Activated CD4-positive, alpha-beta T cell treated with anti-CD3 and anti-CD28 coated beads for 4 hours (primary cell): ENCODE results near the gene SRGAP1.
"Not testable (repeated sequence)": the region's sequence is repeated elsewhere in the genome, so short reads cannot be mapped to it uniquely, and the experiment has no call there.

ENCODE experiments used
- DNase-seq, 2 donors: peaks; one replicate each; pipeline ENCODE4 v3.0.0-alpha.2; 2020

SRGAP1 gene

DNA sequence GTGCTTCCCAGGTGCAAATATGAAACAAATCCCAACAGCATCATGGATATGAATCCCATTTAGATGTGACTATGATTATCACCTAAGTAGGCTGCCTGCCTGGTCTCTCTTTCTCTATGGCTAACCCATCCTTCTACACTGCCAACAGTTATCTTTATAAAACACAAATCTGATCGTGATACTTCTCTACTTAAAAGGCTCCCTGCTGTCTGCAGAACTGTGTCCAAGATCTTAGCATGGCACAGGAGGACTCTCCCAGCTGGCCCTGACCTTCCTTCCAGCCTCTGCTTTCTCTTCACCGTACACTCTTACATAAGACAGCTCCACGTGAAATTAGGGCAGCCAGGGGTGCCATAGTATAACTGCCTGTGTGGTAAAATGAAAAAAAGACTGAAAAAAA is 3.5 kb upstream of the SRGAP1 start:
- DNase-seq = no peak

- DNase-seq = no peak
Measured at GRCh38 chr12:63841571-63841970, 2.9 kb upstream of the SRGAP1 start.

DNA sequence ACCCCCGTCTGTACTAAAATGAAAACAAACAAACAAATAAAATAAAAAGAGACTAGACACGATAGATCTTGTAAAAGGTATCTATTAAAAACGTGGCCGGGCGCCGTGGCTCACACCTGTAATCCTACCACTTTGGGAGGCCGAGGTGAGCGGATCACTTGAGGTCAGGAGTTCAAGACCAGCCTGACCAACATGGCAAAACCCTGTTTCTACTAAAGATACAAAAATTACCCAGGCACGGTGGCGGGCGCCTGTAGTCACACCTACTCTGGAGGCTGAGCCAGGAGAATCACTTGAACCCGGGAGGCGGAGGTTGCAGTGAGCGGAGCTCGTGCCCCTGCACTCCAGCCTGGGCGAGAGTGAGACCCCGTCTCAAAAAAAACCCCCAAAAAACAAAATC is 1.8 kb upstream of the SRGAP1 start:
- DNase-seq = not testable (repeated sequence)

- no peak for DNase-seq
Measured at GRCh38 chr12:63843254-63843720, 1.2 kb upstream of the SRGAP1 start.

GRCh38 chr12:63843721-63844390 is 644 bp upstream of the SRGAP1 start:
- DNase-seq = peak; percentile 69

GRCh38 chr12:63845726-63846125 is 1.2 kb downstream of the SRGAP1 start:
- DNase-seq = no peak

GRCh38 chr12:63846238-63846967 is 1.9 kb downstream of the SRGAP1 start:
- no peak for DNase-seq

- DNase-seq = no peak
Measured at GRCh38 chr12:63848450-63848849, 4.0 kb downstream of the SRGAP1 start.

- no peak for DNase-seq
Measured at GRCh38 chr12:63849106-63849620, 4.7 kb downstream of the SRGAP1 start.

GRCh38 chr12:63849641-63850040 is 5.1 kb downstream of the SRGAP1 start:
- DNase-seq = no peak

- DNase-seq = no peak
Measured at GRCh38 chr12:63853978-63854377, 9.5 kb downstream of the SRGAP1 start.

GRCh38 chr12:63855299-63855698 is 10.8 kb downstream of the SRGAP1 start:
- DNase-seq = no peak

- DNase-seq = no peak
Measured at GRCh38 chr12:63857771-63858670, 13.5 kb downstream of the SRGAP1 start.

DNA sequence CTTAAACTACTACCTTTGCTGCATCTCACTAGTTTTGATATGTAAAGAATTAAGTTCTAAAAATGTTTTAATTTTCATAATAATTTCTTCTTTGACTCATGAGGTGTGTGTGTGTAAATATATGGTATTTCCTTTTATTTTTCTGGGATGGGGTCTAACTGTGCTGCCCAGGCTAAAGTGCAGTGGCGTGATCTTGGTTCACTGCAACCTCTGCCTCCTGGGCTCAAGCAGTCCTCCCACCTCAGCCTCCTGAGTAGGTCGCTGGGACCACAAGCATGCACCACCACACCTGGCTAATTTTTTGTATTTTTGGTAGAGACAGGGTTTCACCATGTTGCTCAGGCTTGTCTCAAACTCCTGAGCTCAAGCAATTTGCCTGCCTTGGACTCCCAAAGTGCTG is 15.4 kb downstream of the SRGAP1 start:
- not testable (repeated sequence) for DNase-seq

DNA sequence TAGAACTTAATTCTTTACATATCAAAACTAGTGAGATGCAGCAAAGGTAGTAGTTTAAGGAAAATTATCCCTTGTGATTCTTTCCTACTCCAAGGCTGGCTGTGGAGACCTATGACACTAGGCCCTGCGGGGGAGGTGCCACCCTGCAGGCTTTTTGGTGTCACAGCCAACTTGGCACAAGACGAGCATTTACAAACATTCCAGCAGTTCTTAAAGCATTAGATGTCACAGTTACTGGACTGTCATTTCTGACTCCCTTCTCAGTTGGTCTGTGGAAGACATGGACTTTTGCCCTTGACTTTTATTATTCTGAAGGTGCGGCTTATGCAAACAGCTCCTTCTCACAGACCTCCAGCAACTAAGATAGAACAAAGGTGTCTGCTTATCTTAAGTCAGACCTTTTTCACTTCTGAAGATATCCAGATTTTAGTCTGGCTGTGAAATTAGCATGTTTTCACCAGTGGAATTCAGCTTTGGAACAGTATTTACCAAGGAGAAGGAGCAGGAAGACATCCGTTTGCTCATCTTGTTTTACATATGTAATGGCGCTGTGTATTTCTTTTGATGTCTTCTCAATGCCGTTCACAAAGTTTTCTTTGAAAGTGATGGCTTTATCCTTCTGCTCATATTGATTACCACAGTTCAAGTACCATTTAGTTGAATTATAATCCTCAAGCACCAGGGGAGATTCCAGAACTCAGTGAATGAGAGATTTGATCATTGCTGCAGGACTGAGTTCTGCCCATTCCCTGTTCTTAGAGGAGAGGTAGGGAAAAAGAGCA is 17.9 kb downstream of the SRGAP1 start:
- DNase-seq = no peak

DNA sequence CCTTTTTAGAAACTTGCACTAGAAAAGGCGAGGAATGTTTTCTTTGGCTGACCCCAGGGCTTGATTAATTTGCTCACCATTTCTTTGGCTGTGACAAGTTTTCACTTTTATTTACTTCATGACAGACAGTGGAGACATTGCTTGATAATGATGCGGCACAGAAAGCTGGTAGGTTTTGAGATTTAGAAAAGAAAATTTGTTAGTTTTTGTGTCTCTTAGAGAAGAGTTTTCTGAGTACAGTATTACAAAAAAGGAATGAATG is 18.4 kb downstream of the SRGAP1 start:
- DNase-seq = no peak

- no peak for DNase-seq
Measured at GRCh38 chr12:63863658-63864453, 19.4 kb downstream of the SRGAP1 start.

DNA sequence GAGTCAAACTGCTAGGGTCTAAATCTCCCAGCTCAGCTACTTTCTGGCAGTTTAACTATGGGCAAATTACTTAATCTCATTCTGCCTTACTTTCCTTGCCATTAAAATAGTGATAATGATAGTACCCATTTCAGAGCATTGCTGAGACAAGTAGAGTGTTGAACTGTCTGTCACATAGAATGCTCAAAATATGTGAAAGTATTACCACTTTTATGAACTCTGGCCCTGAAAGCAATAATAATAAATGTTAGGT is 19.9 kb downstream of the SRGAP1 start:
- DNase-seq = no peak

- no peak for DNase-seq
Measured at GRCh38 chr12:63865448-63865847, 20.9 kb downstream of the SRGAP1 start.

DNA sequence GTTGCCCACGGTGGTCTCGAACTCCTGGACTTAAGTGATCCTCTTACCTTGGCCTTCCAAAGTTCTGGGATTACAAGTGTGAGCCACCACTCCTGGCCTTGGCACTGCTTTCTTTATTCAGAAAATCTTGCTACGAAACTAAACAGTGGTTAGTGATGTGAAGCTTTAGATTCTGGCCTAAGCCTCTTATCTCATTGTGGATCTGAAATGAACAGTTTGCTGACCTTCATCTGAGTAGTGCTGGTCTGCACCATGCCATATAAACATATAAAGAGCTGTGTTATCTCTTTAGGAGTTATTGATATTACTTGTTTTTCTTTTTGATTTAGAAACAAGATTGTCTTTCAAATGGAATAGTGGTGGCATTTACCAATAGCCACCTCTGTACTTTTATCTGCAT is 22.6 kb downstream of the SRGAP1 start:
- no peak for DNase-seq

GRCh38 chr12:63869656-63870055 is 25.2 kb downstream of the SRGAP1 start:
- DNase-seq = no peak

DNA sequence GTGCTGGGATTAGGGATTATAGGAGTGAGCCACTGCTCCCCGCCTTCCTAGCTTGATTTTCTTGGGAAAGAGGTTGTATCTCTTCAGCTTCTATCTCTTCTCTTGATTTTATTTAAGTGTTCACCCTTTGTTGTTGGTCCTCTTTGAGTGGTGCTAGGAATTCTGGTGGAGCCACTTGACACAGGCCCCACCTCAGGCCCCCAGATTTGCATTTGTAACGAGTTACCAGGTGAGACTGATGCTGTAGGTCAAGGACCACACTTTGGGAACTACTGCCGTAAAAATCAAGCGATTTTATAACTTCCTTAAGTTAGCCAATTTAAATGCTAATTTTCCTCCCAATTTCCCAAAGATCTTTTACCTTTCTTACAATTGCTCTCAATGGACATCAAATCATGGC is 26.3 kb downstream of the SRGAP1 start:
- no peak for DNase-seq
